GM13976 (cell line): ENCODE results near the gene SLC22A23.

Source experiments
- DNase-seq: peaks from one replicate; pipeline ENCODE4 v3.0.0; 2012; ENCODE audit warnings: low spot score
- in situ Hi-C: fragments of 300-500 bp; cut with MboI; formaldehyde crosslinking; loops from one replicate; pipeline ENCODE4 v1.12.0; 2022; ENCODE audit warnings: low sequenced_read_pairs, mixed read lengths, inconsistent platforms; ENCODE audit not compliant: unreplicated experiment
- TF ChIP-seq, protein P1 (sequence below): IDR thresholded peaks from 2 replicates; pipeline ENCODE4 v1.5.1; 2012; ENCODE audit warnings: borderline replicate concordance, mild to moderate bottlenecking; ENCODE audit not compliant: insufficient read depth; ENCODE audit errors: extremely low read depth, missing control alignments, control extremely low read depth

The SLC22A23 gene

GRCh38 chr6:3331971-3332370 is 124.9 kb downstream of the SLC22A23 start:
- in situ Hi-C loops, result no loop called here
- no peak for DNase-seq

DNA sequence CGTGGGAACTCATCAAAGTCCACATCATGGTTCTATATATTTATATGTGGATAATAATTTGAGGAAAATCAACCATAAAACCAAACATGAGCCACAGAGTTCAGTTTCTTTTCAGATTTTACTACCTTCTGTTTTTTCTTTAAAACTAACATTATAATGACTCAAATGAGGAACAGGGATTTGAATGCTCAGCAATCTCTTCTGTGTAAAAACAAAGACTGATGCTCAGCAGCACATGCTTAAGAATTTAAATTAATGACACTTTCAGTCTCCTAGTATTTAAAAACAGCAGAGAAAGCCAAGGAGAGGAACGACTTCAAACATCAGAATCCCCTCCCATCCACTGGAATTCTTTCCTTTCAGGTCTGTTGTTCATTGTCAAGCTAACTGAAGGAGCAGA is 125.4 kb downstream of the SLC22A23 start:
- DNase-seq, result no peak
- in situ Hi-C loops, result no loop called here

More at GRCh38 chr6:3331971-3332370, 124.9 kb downstream of the SLC22A23 start:
- TF ChIP-seq, protein P1, sequence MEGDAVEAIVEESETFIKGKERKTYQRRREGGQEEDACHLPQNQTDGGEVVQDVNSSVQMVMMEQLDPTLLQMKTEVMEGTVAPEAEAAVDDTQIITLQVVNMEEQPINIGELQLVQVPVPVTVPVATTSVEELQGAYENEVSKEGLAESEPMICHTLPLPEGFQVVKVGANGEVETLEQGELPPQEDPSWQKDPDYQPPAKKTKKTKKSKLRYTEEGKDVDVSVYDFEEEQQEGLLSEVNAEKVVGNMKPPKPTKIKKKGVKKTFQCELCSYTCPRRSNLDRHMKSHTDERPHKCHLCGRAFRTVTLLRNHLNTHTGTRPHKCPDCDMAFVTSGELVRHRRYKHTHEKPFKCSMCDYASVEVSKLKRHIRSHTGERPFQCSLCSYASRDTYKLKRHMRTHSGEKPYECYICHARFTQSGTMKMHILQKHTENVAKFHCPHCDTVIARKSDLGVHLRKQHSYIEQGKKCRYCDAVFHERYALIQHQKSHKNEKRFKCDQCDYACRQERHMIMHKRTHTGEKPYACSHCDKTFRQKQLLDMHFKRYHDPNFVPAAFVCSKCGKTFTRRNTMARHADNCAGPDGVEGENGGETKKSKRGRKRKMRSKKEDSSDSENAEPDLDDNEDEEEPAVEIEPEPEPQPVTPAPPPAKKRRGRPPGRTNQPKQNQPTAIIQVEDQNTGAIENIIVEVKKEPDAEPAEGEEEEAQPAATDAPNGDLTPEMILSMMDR, result no peak

GRCh38 chr6:3330199-3330598 is 126.7 kb downstream of the SLC22A23 start:
- TF ChIP-seq, protein P1, result no peak
- in situ Hi-C loops, result no loop called here
- DNase-seq, result no peak

More for the DNA sequence above, 125.4 kb downstream of the SLC22A23 start:
- TF ChIP-seq, protein P1, result no peak

DNA sequence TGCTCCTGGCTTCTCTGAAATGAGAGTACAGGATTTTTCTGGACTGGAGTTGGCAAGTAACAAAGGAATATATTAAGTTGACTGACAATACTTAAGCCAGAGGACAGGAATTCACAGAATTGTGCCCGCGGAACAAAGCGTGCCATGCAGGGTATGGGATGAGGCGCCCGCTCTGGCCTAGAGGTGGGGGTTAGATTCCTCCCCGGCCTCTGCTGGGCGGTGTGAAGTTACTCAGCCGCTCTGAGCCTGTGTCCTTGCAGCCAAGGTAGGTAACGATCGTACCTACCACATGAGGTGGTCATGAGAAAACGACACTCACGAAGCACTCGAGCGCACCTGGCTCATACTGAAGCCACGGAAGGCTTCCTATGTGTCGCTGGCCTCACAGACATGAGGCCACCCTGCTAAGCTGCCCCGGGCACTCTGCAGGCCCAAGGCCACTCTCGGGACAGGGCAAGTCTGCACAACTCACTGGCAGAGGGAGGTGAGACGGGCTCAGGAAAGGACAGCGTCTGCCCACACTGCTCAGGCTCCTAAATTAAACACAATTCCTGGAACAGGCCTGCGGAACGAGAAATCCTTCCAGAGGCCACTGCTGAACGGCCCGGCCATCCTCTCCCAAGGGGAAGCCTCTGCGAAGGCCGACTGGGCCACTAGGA is 127.3 kb downstream of the SLC22A23 start:
- in situ Hi-C loops, result no loop called here
- DNase-seq, result no peak
- TF ChIP-seq, protein P1, result no peak

GRCh38 chr6:3328796-3329195 is 128.1 kb downstream of the SLC22A23 start:
- no peak for DNase-seq
- TF ChIP-seq, protein P1, result no peak
- in situ Hi-C loops, result no loop called here

DNA sequence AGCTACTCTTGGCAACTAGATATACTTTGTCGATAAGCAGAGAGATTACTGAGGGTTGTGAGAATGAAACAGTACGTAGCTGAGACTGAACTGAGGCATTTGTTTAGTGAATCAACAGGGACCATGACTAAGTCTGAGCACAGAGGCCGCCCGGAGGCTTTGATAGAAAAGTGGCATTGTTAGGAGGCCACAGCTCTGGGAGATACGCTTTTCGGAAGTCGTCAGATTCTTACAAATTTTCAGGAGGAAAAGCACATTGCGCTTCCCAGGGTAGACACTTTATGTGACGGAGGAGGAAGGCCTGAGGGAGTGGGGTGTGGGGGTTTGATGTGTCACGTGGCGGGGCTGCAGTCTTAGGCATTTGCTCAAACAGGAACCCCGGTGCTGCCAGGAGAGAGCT is 128.7 kb downstream of the SLC22A23 start:
- in situ Hi-C loops, result no loop called here
- TF ChIP-seq, protein P1, result no peak
- DNase-seq, result no peak
